Measurements from ENCODE around the gene CHID1. TPM values are rescaled to one million over a fixed set of nuclear protein-coding genes. Genes with fewer than 3 reads are reported as not detected.

The CHID1 gene
- total RNA-seq, 2 experiments from 2014 or later: 60.4 to 75.3 TPM

- H3K27ac Mint-ChIP-seq: no peak overlapping the region
- no peaks in the 10 kb centered on the region for H3K4me1 Mint-ChIP-seq
- intact Hi-C loops (cut with DNase I, micrococcal nuclease): no loop called here
- no peak for ATAC-seq
- ChIA-PET CTCF (interaction anchor here (0.6 kb wide), 1 partner anchor 913 kb away, joined by 4 read pairs; no protein-coding TSS in a partner anchor), POLR2A (no interaction called here)
- peaks cover under 1% of the 10 kb centered on the region for H3K36me3 Mint-ChIP-seq (ENCODE audit: low read depth)
- no peak for DNase-seq
- H3K27me3 Mint-ChIP-seq: no peaks in the 10 kb centered on the region
- H3K4me3 Mint-ChIP-seq: no peak overlapping the region
- no peaks in the 10 kb centered on the region for H3K9me3 Mint-ChIP-seq (ENCODE audit: low read depth)
Measured at GRCh38 chr11:868394-868793, 42.2 kb downstream of the CHID1 start.

- no peaks in the 10 kb centered on the region for H3K4me1 Mint-ChIP-seq
- no peaks in the 10 kb centered on the region for H3K36me3 Mint-ChIP-seq (ENCODE audit: low read depth)
- no peak for ATAC-seq
- no peak overlapping the region for H3K4me3 Mint-ChIP-seq
- no peaks in the 10 kb centered on the region for H3K27me3 Mint-ChIP-seq
- no peak overlapping the region for H3K27ac Mint-ChIP-seq
- no peaks in the 10 kb centered on the region for H3K9me3 Mint-ChIP-seq (ENCODE audit: low read depth)
- CTCF ChIA-PET: interaction anchor here (0.6 kb wide), 1 partner anchor 914 kb away, joined by 4 read pairs; no protein-coding TSS in a partner anchor
- intact Hi-C loops (cut with DNase I, micrococcal nuclease): no loop called here
- POLR2A ChIA-PET: no interaction called here
- no peak for DNase-seq
Measured at GRCh38 chr11:867856-868358, 42.7 kb downstream of the CHID1 start.

DNA sequence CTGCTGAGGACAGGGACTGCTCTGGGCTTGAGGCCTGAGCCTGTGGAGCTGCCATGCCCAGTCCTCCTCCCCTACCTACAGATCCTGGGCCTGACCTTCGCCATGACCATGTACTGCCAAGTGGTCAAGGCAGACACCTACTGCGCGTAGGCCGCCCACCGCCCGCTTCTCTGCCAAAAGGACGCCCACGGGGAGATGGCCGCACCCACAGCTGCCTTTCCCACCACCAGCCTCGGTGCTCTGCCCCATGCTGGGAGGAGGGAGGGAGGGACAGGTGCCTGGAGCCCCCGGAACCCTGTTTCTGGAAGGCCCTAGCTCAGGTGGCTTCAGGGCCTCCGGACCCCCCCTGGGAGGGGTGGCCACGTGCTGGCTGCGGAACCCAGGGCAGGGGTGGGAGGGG, 44.1 kb downstream of the CHID1 start:
- no peaks in the 10 kb centered on the region for H3K27me3 Mint-ChIP-seq
- H3K4me3 Mint-ChIP-seq: no peak overlapping the region
- no peaks in the 10 kb centered on the region for H3K36me3 Mint-ChIP-seq (ENCODE audit: low read depth)
- DNase-seq: no peak
- intact Hi-C loops (cut with DNase I, micrococcal nuclease): no loop called here
- H3K9me3 Mint-ChIP-seq (ENCODE audit: low read depth): no peaks in the 10 kb centered on the region
- H3K27ac Mint-ChIP-seq: no peak overlapping the region
- ATAC-seq: no peak
- ChIA-PET CTCF (no interaction called here), POLR2A (interaction anchor here (0.6 kb wide), 1 partner anchor 10 kb away, joined by 3 read pairs; no protein-coding TSS in a partner anchor)
- H3K4me1 Mint-ChIP-seq: no peaks in the 10 kb centered on the region

- no peak for DNase-seq
- Mint-ChIP-seq H3K9me3 (ENCODE audit: low read depth) (no peaks in the 10 kb centered on the region), H3K27me3 (no peaks in the 10 kb centered on the region), H3K4me1 (no peaks in the 10 kb centered on the region), H3K4me3 (no peak overlapping the region), H3K36me3 (ENCODE audit: low read depth) (no peaks in the 10 kb centered on the region), H3K27ac (no peak overlapping the region)
- intact Hi-C loops (cut with DNase I, micrococcal nuclease): no loop called here
- ChIA-PET POLR2A (no interaction called here), CTCF (no interaction called here)
- ATAC-seq: no peak
Measured at GRCh38 chr11:865462-866430, 44.9 kb downstream of the CHID1 start.

DNA sequence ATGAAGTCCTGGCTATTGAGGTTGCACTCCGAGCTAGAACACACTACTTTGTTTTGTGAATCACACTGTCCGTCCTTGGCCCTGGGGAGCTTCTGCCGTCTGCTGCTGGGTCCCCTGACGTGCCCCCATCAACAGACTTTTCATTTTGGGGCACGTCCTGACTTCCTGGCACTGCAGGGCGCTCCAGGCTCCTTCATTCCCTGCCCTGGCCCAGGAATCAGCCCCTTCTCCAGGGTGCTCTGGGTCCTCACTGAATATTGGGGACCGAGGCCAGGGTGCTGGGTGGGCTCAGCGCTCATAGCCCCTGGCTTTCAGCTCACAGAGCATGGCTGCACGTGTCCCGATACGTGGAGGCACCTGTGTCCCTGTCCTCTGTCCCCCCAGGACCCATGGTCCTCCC, 45.7 kb downstream of the CHID1 start:
- H3K4me1 Mint-ChIP-seq: no peaks in the 10 kb centered on the region
- no peaks in the 10 kb centered on the region for H3K27me3 Mint-ChIP-seq
- no peak for ATAC-seq
- DNase-seq: no peak
- H3K27ac Mint-ChIP-seq: no peak overlapping the region
- ChIA-PET CTCF (no interaction called here), POLR2A (no interaction called here)
- no peak overlapping the region for H3K4me3 Mint-ChIP-seq
- no peaks in the 10 kb centered on the region for H3K9me3 Mint-ChIP-seq (ENCODE audit: low read depth)
- intact Hi-C loops (cut with DNase I, micrococcal nuclease): no loop called here
- H3K36me3 Mint-ChIP-seq (ENCODE audit: low read depth): no peaks in the 10 kb centered on the region

- intact Hi-C loops (cut with DNase I, micrococcal nuclease): no loop called here
- POLR2A ChIA-PET: no interaction called here
- no peaks in the 10 kb centered on the region for H3K27me3 Mint-ChIP-seq
- no peaks in the 10 kb centered on the region for H3K4me1 Mint-ChIP-seq
- H3K27ac Mint-ChIP-seq: no peak overlapping the region
- H3K9me3 Mint-ChIP-seq (ENCODE audit: low read depth): no peaks in the 10 kb centered on the region
- ATAC-seq: no peak
- no peak overlapping the region for H3K4me3 Mint-ChIP-seq
- no peaks in the 10 kb centered on the region for H3K36me3 Mint-ChIP-seq (ENCODE audit: low read depth)
- CTCF ChIA-PET: no interaction called here
- no peak for DNase-seq
Measured at GRCh38 chr11:863910-864827, 46.4 kb downstream of the CHID1 start.

GRCh38 chr11:863023-863909, 47.3 kb downstream of the CHID1 start:
- ATAC-seq: no peak
- Mint-ChIP-seq H3K36me3 (ENCODE audit: low read depth) (no peaks in the 10 kb centered on the region), H3K9me3 (ENCODE audit: low read depth) (no peaks in the 10 kb centered on the region), H3K4me1 (no peaks in the 10 kb centered on the region), H3K27ac (no peak overlapping the region), H3K27me3 (no peaks in the 10 kb centered on the region), H3K4me3 (no peak overlapping the region)
- no peak for DNase-seq
- POLR2A ChIA-PET: no interaction called here
- intact Hi-C loops (cut with DNase I, micrococcal nuclease): no loop called here
- CTCF ChIA-PET: no interaction called here

DNA sequence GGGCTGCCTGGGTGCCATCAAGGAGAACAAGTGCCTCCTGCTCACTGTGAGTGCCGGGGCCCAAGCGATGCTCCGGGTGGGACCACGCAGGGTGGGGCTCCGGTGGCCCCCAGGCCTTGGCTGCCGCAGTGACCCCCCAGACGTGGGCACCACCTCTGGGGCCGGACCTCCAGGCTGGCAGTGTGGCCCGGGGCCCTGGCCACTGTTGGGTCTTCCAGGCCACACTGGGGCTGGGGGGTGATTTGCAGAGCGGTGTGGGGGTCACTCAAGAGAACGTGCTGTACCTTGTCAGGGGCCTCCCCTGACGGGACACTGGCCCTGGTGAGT, 48.0 kb downstream of the CHID1 start:
- Mint-ChIP-seq H3K27ac (no peak overlapping the region), H3K9me3 (ENCODE audit: low read depth) (no peaks in the 10 kb centered on the region), H3K27me3 (no peaks in the 10 kb centered on the region), H3K36me3 (ENCODE audit: low read depth) (no peaks in the 10 kb centered on the region), H3K4me1 (no peaks in the 10 kb centered on the region), H3K4me3 (no peak overlapping the region)
- DNase-seq (no peak), ATAC-seq (no peak)
- POLR2A ChIA-PET: no interaction called here
- CTCF ChIA-PET: no interaction called here
- intact Hi-C loops (cut with DNase I, micrococcal nuclease): no loop called here

GRCh38 chr11:862081-862661, 48.4 kb downstream of the CHID1 start:
- POLR2A ChIA-PET: no interaction called here
- intact Hi-C loops (cut with DNase I, micrococcal nuclease): no loop called here
- CTCF ChIA-PET: no interaction called here
- Mint-ChIP-seq H3K27me3 (no peaks in the 10 kb centered on the region), H3K36me3 (ENCODE audit: low read depth) (no peaks in the 10 kb centered on the region), H3K4me3 (no peak overlapping the region), H3K4me1 (no peaks in the 10 kb centered on the region), H3K27ac (no peak overlapping the region), H3K9me3 (ENCODE audit: low read depth) (no peaks in the 10 kb centered on the region)
- no peak for DNase-seq
- ATAC-seq: no peak

- Mint-ChIP-seq H3K27ac (no peak overlapping the region), H3K36me3 (ENCODE audit: low read depth) (no peaks in the 10 kb centered on the region), H3K4me1 (no peaks in the 10 kb centered on the region), H3K4me3 (no peak overlapping the region), H3K27me3 (no peaks in the 10 kb centered on the region), H3K9me3 (ENCODE audit: low read depth) (no peaks in the 10 kb centered on the region)
- ATAC-seq (no peak), DNase-seq (no peak)
- ChIA-PET CTCF (no interaction called here), POLR2A (no interaction called here)
- intact Hi-C loops (cut with DNase I, micrococcal nuclease): no loop called here
Measured at GRCh38 chr11:861105-861479, 49.5 kb downstream of the CHID1 start.

Measured in activated CD4-positive, alpha-beta T cell treated with anti-CD3 and anti-CD28 coated beads for 36 hours (primary cell).